A549 (cell line): ENCODE data around the gene ZNF577. TPM values are rescaled to one million over a fixed set of nuclear protein-coding genes. Genes with fewer than 3 reads are reported as not detected.

ENCODE experiments used
- ATAC-seq, 2 experiments: fragments of 200-7000 bp in 1 of 2; fragments of >200 bp in 1 of 2; cut with Nextera tagmentation in 1 of 2; cut with Tn5 transposase in 1 of 2; 3 replicates each; pipeline versions ENCODE4 v1.8.0 to v1.9.1; 2018 to 2020; ENCODE audit warnings: mild to moderate bottlenecking in 1 of 2, moderate library complexity in 1 of 2
- CTCF ChIA-PET: fragments of 300-600 bp; sonication (Branson Sonifier 250); formaldehyde crosslinking; extraction: SDS; loops from one replicate; lab custom pipeline; 2021; ENCODE audit warnings: antibody characterized with exemption, inconsistent platforms; lab: Yijun Ruan, JAX
- POLR2A ChIA-PET: fragments of 350-600 bp; formaldehyde crosslinking; extraction: SDS; loops from one replicate; lab custom pipeline; 2021; ENCODE audit warnings: antibody characterized with exemption, inconsistent platforms; lab: Yijun Ruan, JAX
- DNase-seq, 2 experiments: peaks; one replicate each; pipeline versions ENCODE4 v3.0.0 to v3.0.0-alpha.2; 2011 to 2016; ENCODE audit warnings: low read depth in 1 of 2, low spot score in 1 of 2
- FAIRE-seq: peaks from 2 replicates; lab custom pipeline; 2011; peaks lifted over from hg19 to GRCh38; lab: Jason Lieb, UNC
- H3K27ac ChIP-seq, 2 experiments: fragments of >200 bp; sonication (Bioruptor Twin); formaldehyde crosslinking; 3 replicates each; pipeline ENCODE4 v1.5.1; 2016 to 2017
- H3K4me1 ChIP-seq: fragments of >200 bp; sonication (Bioruptor Twin); formaldehyde crosslinking; 3 replicates; pipeline ENCODE4 v1.6.1; 2016
- H3K4me2 ChIP-seq: fragments of >200 bp; sonication (Bioruptor Twin); formaldehyde crosslinking; 3 replicates; pipeline ENCODE4 v1.6.1; 2016
- H3K4me3 ChIP-seq: fragments of >200 bp; sonication (Bioruptor Twin); formaldehyde crosslinking; 3 replicates; pipeline ENCODE4 v1.5.1; 2016
- H3K9me3 ChIP-seq: fragments of >200 bp; sonication (Bioruptor Twin); formaldehyde crosslinking; 3 replicates; pipeline ENCODE4 v1.6.1; 2016
- CEBPB ChIP-seq, 2 experiments: fragments of >200 bp in 1 of 2; sonication (Bioruptor Twin) in 1 of 2; formaldehyde crosslinking in 1 of 2; IDR thresholded peaks; 2 replicates each; pipeline ENCODE4 v1.6.1; 2012 to 2016
- CHD4 ChIP-seq: fragments of 200-600 bp; sonication (generic); IDR thresholded peaks from 2 replicates; pipeline ENCODE4 v1.6.1; 2016; ENCODE audit warnings: antibody characterized with exemption, mild to moderate bottlenecking, borderline replicate concordance
- EHF ChIP-seq: fragments of 250-450 bp; sonication (Bioruptor Pico); IDR thresholded peaks from 2 replicates; pipeline ENCODE4 v1.5.0; 2020; ENCODE audit warnings: mild to moderate bottlenecking
- ELK1 ChIP-seq: fragments of 150-350 bp; IDR thresholded peaks from 2 replicates; pipeline ENCODE4 v1.6.1; 2014; ENCODE audit warnings: low read depth, mild to moderate bottlenecking, low read length
- HDAC2 ChIP-seq: fragments of 200-600 bp; sonication (generic); IDR thresholded peaks from 2 replicates; pipeline ENCODE4 v1.6.1; 2016
- HEYL ChIP-seq: fragments of 250-450 bp; sonication (Bioruptor Pico); IDR thresholded peaks from 2 replicates; pipeline ENCODE4 v1.8.0; 2021; ENCODE audit warnings: mild to moderate bottlenecking, moderate library complexity
- HMGXB4 ChIP-seq: fragments of 250-450 bp; sonication (Bioruptor Pico); IDR thresholded peaks from 2 replicates; pipeline ENCODE4 v1.5.0; 2021; ENCODE audit warnings: mild to moderate bottlenecking, moderate library complexity, borderline replicate concordance
- HOXB13 ChIP-seq: fragments of 250-450 bp; sonication (Bioruptor Pico); IDR thresholded peaks from 2 replicates; pipeline ENCODE4 v1.5.0; 2020; ENCODE audit warnings: low read depth, mild to moderate bottlenecking, moderate library complexity
- HOXB5 ChIP-seq: fragments of 250-450 bp; sonication (Bioruptor Pico); IDR thresholded peaks from 2 replicates; pipeline ENCODE4 v1.5.0; 2020; ENCODE audit warnings: mild to moderate bottlenecking, moderate library complexity
- JUN ChIP-seq, 2 experiments: fragments of >200 bp; sonication (Bioruptor Twin); formaldehyde crosslinking; IDR thresholded peaks; 2 replicates in 1 of 2; 3 replicates in 1 of 2; pipeline ENCODE4 v1.6.1; 2016 to 2017
- KDM1A ChIP-seq: fragments of 200-600 bp; sonication (generic); IDR thresholded peaks from 2 replicates; pipeline ENCODE4 v1.6.1; 2016; ENCODE audit warnings: low read depth, mild to moderate bottlenecking
- MAFK ChIP-seq: fragments of 450-650 bp; IDR thresholded peaks from 2 replicates; pipeline ENCODE4 v1.6.1; 2014; ENCODE audit not compliant: partially characterized antibody
- MAZ ChIP-seq: fragments of 150-350 bp; IDR thresholded peaks from 2 replicates; pipeline ENCODE4 v1.6.1; 2014; ENCODE audit warnings: antibody characterized with exemption, low read depth, low read length, borderline replicate concordance
- PBX3 ChIP-seq: IDR thresholded peaks from 2 replicates; pipeline ENCODE4 v1.6.1; 2012
- PHF8 ChIP-seq: fragments of 200-600 bp; sonication (generic); IDR thresholded peaks from 2 replicates; pipeline ENCODE4 v1.6.1; 2016; ENCODE audit warnings: low read depth, mild to moderate bottlenecking, antibody characterized with exemption, moderate library complexity, borderline replicate concordance
- REST ChIP-seq: fragments of 200-600 bp; sonication (generic); IDR thresholded peaks from 2 replicates; pipeline ENCODE4 v1.6.1; 2016; ENCODE audit warnings: antibody characterized with exemption, mild to moderate bottlenecking, moderate library complexity
- TFCP2L1 ChIP-seq: fragments of 250-450 bp; sonication (Bioruptor Pico); IDR thresholded peaks from 2 replicates; pipeline ENCODE4 v1.5.0; 2021; ENCODE audit warnings: mild to moderate bottlenecking
- USF2 ChIP-seq: fragments of 450-650 bp; IDR thresholded peaks from 2 replicates; pipeline ENCODE4 v1.6.1; 2014; ENCODE audit warnings: antibody characterized with exemption
- ZNF302 ChIP-seq: fragments of 250-450 bp; sonication (Bioruptor Pico); IDR thresholded peaks from 2 replicates; pipeline ENCODE4 v1.9.0; 2021; ENCODE audit warnings: inconsistent platforms, mild to moderate bottlenecking, moderate library complexity
- ZSCAN20 ChIP-seq: fragments of 250-450 bp; sonication (Bioruptor Pico); IDR thresholded peaks from 2 replicates; pipeline ENCODE4 v1.8.0; 2022; ENCODE audit warnings: mild to moderate bottlenecking, moderate library complexity
- WGBS: methylation state at CpG from one replicate; pipeline ENCODE4 v1.1.6; 2017; ENCODE audit errors: missing lambda C conversion rate; 5-methylcytosine and 5-hydroxymethylcytosine counted together
- polyA plus RNA-seq, 4 experiments: library from polyadenylated mRNA; depleted of rRNA in 3 of 4; stranded (reverse); fragments of >200 nt; fragmentation: RNase III in 1 of 4; extraction: RNeasy Plus Mini Kit Qiagen cat#74134 plus additional on column Dnase treatment in 1 of 4; gene quantifications; 2 replicates in 3 of 4; 3 replicates in 1 of 4; pipeline ENCODE4 v1.2.3, GENCODE V29; 2011 to 2017

Gene ZNF577
- polyA plus RNA-seq, 2 of the 4 experiments (the other 2 are of a cell fraction): 0.17 to 0.30 TPM

- H3K4me3 ChIP-seq: no peak overlapping the region
- ChIA-PET POLR2A (no interaction called here), CTCF (interaction anchor here (0.6 to 0.7 kb wide), 2 partner anchors 10 to 1588 kb away, joined by 3 read pairs; no protein-coding TSS in a partner anchor)
- 9% methylated on average over 2 of the region's 2 CpGs for WGBS
- H3K4me2 ChIP-seq: no peak overlapping the region
- DNase-seq: no peak
- no peak for ATAC-seq
- H3K9me3 ChIP-seq: peaks cover 47% of the 10 kb centered on the region
- no peak for FAIRE-seq
- H3K27ac ChIP-seq: no peak overlapping the region
- TF ChIP-seq ELK1 (no peak), EHF (CRISPR knock-in tag) (no peak), MAFK (no peak), REST (no peak), CEBPB (IDR thresholded peaks at IDR 0.05) (no peak), HOXB5 (CRISPR knock-in tag) (no peak), TFCP2L1 (CRISPR knock-in tag) (no peak), USF2 (no peak), CHD4 (no peak), PHF8 (no peak), KDM1A (no peak), MAZ (no peak), HDAC2 (no peak), PBX3 (no peak), HOXB13 (no peak), JUN (IDR thresholded peaks at IDR 0.05) (no peak), HEYL (CRISPR knock-in tag) (no peak), HMGXB4 (CRISPR knock-in tag) (no peak)
- H3K4me1 ChIP-seq: no peaks in the 10 kb centered on the region
Measured at GRCh38 chr19:51837145-51837544, 50.6 kb downstream of the ZNF577 start.

- DNase-seq (no peak), ATAC-seq (no peak), FAIRE-seq (no peak)
- H3K4me2 ChIP-seq: no peak overlapping the region
- H3K4me1 ChIP-seq: no peaks in the 10 kb centered on the region
- peaks cover 47% of the 10 kb centered on the region for H3K9me3 ChIP-seq
- TF ChIP-seq ZNF302 (CRISPR knock-in tag): no peak
- no peak for TF ChIP-seq ZSCAN20 (CRISPR knock-in tag)
- H3K4me3 ChIP-seq: no peak overlapping the region
- CTCF ChIA-PET: no interaction called here
- POLR2A ChIA-PET: no interaction called here
- 83% methylated on average over 2 of the region's 2 CpGs for WGBS
- no peak overlapping the region for H3K27ac ChIP-seq
Measured at GRCh38 chr19:51830274-51830673, 57.5 kb downstream of the ZNF577 start.
